Islet of Langerhans (tissue), 1 donor: Measurements from ENCODE around the gene CNGB1.
"Not testable (repeated sequence)": the region's sequence is repeated elsewhere in the genome, so short reads cannot be mapped to it uniquely, and the experiment has no call there.

Source experiments
- FAIRE-seq: peaks from one replicate; lab custom pipeline; 2011; peaks lifted over from hg19 to GRCh38; lab: Jason Lieb, UNC

CNGB1 gene

GRCh38 chr16:57903656-57904055 is 67.3 kb downstream of the CNGB1 start:
- FAIRE-seq = no peak

- FAIRE-seq = no peak
These were observed 69.4 kb downstream of the CNGB1 start for GRCh38 chr16:57901480-57902069.

- no peak for FAIRE-seq
These were observed 70.0 kb downstream of the CNGB1 start for GRCh38 chr16:57900796-57901479.

- no peak for FAIRE-seq
These were observed 70.9 kb downstream of the CNGB1 start for GRCh38 chr16:57899771-57900661.

- FAIRE-seq = no peak
These were observed 72.0 kb downstream of the CNGB1 start for GRCh38 chr16:57898961-57899360.

GRCh38 chr16:57897996-57898395 is 72.9 kb downstream of the CNGB1 start:
- no peak for FAIRE-seq

- FAIRE-seq = no peak
These were observed 73.7 kb downstream of the CNGB1 start for GRCh38 chr16:57897053-57897784.

GRCh38 chr16:57895081-57895547 is 75.8 kb downstream of the CNGB1 start:
- FAIRE-seq = not testable (repeated sequence)

GRCh38 chr16:57894390-57895080 is 76.4 kb downstream of the CNGB1 start:
- no peak for FAIRE-seq

GRCh38 chr16:57893559-57894389 is 77.2 kb downstream of the CNGB1 start:
- FAIRE-seq = no peak

GRCh38 chr16:57893217-57893558 is 77.7 kb downstream of the CNGB1 start:
- no peak for FAIRE-seq

GRCh38 chr16:57892447-57893096 is 78.4 kb downstream of the CNGB1 start:
- no peak for FAIRE-seq

- FAIRE-seq = no peak
These were observed 78.9 kb downstream of the CNGB1 start for GRCh38 chr16:57892041-57892440.

- no peak for FAIRE-seq
These were observed 80.2 kb downstream of the CNGB1 start for GRCh38 chr16:57890752-57891111.

- FAIRE-seq = no peak
These were observed 80.8 kb downstream of the CNGB1 start for GRCh38 chr16:57889960-57890751.

GRCh38 chr16:57889522-57889921 is 81.4 kb downstream of the CNGB1 start:
- FAIRE-seq = no peak

GRCh38 chr16:57889111-57889510 is 81.8 kb downstream of the CNGB1 start:
- no peak for FAIRE-seq

- FAIRE-seq = no peak
These were observed 82.8 kb downstream of the CNGB1 start for GRCh38 chr16:57888128-57888527.

- no peak for FAIRE-seq
These were observed 83.2 kb downstream of the CNGB1 start for GRCh38 chr16:57887711-57888110.

GRCh38 chr16:57886427-57886826 is 84.5 kb downstream of the CNGB1 start:
- FAIRE-seq = no peak
